Activated T-cell treated with anti-CD3 and anti-CD28 coated beads for 24 hours (primary cell): ENCODE measurements around the gene ZER1.
A peak's percentile ranks its signal among the peaks of the same experiment; 100 is the strongest.

Source experiments
- DNase-seq: peaks from one replicate; pipeline ENCODE4 v3.0.0-alpha.2; 2020; ENCODE audit warnings: low read depth

The ZER1 gene

GRCh38 chr9:128735373-128735772 lies 36.4 kb downstream of the ZER1 start:
- no peak for DNase-seq

DNA sequence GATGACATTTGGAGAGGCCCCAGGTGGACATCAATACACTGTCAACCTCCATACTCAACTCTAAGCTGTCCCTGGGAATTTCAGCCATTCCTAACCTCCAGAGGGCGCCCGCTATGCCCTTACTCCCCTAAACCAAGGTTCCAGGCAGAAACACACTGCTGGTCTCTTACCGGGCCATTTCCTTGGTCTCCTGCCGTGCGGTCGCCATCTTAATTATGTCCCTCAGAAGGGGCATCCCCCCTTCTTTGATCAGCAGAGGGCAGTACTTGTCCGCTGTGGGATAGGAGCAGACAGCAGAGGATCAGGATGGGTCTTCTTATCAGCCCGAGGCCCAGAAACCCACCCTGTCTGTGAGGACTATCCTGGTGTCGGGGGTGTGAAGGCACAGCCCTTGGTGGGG lies 38.5 kb downstream of the ZER1 start:
- DNase-seq, result no peak

DNA sequence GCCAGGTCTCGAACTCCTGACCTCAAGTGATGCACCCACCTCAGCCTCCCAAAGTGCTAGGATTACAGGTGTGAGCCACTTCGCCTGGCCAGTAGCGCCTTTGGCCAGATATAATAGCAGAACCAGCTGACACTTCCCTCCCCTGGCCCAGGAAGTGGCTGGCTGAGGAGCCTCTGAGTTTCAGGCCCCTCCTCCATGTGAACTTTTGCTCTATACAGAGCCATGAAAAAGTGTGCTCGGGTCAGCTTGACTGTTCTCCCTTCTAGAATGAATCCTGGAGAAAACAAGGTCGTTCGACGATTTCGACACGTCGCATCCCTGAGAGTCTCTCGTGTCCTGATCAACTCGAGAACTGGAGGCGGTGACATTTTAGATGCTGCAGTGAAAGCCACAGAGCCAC lies 39.2 kb downstream of the ZER1 start:
- no peak for DNase-seq

GRCh38 chr9:128731691-128732090 lies 40.0 kb downstream of the ZER1 start:
- no peak for DNase-seq

GRCh38 chr9:128731093-128731492 lies 40.6 kb downstream of the ZER1 start:
- DNase-seq, result no peak

DNA sequence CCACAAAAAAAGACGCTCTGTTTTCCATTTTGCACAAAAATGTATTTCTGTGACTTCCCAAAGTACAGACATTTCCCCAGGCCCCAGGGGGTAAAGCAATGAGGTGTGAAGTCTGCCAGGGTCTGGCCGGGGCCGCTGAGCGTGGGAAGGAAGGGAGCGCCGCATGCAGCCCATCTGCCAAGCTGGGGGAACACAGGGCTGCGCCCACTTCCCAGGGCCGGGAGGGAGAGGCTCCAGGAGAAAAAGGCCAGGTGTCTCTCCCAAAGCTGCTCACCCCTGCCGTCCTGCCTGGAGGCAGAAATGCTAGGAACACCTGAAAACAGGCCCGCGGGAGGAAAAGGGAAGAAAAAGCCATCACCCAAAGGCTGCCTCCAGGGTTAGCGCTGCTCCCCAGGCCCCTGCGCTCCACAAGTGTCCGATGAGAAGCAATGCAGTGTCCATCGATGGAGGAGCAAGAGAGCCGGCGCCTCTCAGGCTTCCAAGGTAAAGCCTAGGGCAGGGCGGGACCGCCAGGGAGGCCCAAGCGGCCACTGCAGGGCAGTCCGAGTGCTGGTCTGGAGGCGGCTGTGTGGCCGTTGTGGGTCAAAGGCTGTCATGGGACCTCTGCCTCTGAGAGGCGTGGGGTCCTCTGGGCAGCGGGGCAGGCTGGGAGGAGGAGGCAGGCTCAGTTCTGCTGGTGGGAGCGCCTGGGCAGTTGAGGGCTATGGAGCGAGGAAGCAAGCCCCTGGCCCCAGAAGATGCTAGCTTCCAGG lies 41.8 kb downstream of the ZER1 start:
- no peak for DNase-seq

- no peak for DNase-seq
Observed at GRCh38 chr9:128729302-128729701, 42.4 kb downstream of the ZER1 start.

DNA sequence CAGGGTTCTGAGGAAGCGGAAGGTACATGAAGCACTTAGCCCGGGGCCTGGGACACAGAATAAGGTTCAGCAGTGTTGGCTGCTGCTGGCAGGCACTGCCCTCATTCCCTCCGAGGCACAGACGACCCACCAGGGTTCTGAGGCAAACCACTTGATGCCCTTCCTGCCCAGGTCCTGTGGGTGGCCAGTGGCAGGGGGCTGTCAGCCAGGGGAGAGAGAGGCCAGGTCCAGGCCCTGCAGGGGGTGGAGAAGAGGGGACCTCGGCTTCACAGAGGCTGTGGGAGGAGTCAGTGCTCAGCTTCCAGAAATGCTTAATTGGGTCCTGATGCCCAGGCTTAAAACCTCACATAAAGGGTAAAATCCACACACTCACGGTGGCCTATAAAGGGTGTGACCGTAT lies 43.4 kb downstream of the ZER1 start:
- no peak for DNase-seq

GRCh38 chr9:128727640-128728248 lies 44.0 kb downstream of the ZER1 start:
- DNase-seq, result no peak

GRCh38 chr9:128724744-128725211 lies 46.9 kb downstream of the ZER1 start:
- DNase-seq, result no peak

DNA sequence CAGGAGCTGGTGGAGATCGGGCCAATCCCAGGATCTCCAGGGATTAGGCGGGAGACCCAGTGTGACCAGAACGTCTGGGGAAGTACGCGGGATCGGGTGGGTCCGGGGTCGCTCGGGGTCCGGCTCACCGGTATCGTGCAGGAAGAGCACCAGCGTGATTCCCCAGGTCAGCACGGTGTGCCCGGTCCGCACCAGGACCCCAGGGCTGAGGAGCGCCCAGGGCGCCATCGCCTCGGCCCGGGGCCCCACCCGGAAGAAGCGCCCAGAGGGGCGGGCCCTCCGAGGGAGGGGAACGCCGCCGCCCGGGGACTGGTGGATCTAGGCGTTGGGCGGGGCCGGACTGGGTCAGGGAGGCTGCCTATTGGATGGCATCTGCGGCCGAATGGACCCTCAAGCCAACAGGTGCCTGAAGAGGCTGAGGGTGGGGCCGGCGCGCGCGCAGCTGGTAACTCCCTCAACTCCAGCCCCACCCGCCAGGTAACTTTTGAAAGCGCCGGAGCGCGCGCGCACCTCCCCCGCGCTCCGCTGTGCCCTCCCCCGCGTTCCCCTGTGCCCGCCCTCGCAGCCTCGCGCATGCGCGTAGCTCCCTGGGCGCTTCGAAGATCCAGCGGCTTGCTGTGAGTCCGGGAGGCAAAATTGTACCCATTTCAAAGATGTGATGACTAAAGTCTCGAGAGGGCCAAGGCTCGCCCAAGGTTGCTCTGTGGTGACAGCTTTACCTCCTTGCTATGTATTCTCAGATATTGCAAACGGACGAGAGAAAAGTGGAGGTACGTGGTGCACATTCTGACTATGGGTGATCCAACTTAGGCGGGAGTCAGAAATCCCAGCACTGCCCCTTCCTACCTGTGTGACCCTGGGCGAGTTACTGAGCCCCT lies 47.6 kb downstream of the ZER1 start, which contains the start of gene ZDHHC12:
Gene ZDHHC12, minus strand, starts transcription at position 262 of the 878 bp plus-strand sequence. Its CDS starts 34 bp downstream, at position 228.
- DNase-seq, result peak; percentile 98

DNA sequence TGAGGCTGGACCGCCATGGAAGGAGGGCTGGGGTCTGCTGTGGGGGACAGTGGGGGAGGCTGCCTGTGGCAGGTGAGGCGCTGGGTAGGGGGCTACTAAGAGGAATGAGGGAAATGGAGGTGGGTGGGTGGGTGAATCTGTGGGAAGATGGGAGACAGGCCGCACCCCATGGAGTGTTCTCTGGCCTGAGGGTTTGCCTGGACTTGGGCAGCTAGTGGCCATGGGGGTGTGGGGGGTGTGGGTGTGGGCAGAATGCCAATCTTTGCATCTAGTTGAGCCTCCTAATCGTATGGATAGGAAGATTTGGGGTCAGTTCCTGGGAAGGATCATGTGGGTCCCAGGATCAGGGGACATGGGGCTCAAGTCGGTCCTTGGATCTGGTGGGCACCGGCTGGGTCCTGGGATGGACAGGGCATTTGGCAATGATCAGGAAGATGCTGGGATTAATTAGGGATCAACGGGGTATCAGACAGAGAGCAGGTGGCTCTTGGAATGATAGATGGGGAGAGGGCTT lies 48.3 kb downstream of the ZER1 start:
- no peak for DNase-seq

- no peak for DNase-seq
Observed at GRCh38 chr9:128722380-128723351, 49.1 kb downstream of the ZER1 start.

DNA sequence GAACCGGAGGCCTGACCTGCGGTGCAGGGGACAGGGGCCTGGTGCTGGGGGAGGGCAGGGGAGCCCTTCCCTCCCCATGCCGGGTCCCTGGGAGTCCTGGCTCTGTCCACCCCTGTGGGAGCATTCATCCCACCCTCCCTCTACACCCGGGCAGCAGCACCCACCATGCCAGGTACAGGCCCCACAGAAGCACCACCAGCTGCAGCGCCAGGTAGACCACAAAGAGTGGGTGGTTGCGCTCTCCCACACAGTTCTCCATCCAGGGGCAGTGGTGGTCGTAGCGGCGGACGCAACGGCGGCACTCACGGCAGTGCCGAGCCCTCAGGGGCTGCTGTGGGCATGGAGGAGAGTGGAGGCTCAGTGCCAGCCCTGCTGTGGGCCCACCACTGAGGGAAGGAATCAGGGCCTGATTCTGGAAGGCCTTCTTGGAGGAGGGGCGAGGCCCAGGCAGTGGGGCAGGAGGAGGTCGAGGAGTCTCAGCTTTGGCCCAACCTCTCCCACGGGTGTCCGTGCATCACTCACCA lies 50.2 kb downstream of the ZER1 start:
- DNase-seq, result no peak

DNA sequence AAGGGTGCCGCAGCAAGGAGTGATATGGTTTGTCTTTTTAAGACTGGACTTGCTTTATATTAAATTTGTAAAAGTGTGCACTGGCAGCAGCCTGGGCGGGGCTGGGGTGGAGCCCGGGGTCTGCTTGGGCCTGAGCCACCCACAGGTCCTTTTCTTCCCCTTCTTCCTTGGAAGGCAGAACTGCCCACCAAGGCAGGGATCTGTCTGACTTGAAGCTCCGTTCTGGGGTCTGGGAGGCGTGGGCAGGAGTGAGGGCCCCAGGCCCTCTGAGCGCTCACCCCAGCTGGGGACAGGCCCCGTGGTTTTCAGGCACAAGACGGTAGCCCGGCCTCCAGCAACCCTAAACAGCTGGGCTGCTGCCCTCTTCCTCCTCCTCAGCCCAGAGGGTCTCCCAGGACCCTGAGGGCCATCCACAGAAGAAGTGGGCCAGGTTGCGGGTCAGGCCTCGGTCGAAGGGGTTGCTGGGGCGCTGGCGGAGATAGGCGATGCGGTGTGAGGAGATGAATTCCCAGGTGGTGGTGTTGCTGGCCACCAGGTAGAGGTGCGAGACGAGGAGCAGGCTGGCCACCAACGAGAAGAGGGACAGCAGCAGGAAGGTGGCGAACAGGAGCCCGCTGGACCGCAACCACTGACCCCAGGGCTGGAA lies 50.8 kb downstream of the ZER1 start:
- DNase-seq, result no peak

DNA sequence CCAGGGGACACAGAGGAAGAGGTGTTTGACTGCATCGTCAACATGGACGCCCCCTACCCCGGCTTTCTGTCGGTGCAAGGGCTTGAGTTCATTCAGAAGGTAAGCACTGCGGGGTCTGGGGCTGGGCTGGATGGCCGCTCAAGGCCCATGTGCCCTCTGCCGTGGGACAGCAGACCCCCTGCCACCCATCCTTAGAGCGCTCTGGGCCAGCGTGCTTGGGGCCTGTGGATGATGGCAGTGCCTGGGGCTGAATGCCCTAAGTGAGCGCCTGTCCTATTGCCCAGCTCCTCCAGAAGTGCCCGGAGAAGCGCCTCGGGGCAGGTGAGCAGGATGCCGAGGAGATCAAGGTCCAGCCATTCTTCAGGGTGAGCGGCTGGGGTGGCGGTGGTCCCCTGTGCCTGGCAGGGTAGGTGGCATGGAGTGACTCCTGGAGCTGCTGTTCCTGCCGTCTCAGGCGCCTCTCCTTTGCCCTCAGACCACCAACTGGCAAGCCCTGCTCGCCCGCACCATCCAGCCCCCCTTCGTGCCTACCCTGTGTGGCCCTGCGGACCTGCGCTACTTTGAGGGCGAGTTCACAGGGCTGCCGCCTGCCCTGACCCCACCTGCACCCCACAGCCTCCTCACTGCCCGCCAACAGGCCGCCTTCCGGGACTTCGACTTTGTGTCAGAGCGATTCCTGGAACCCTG lies 51.7 kb downstream of the ZER1 start:
- DNase-seq, result no peak

DNA sequence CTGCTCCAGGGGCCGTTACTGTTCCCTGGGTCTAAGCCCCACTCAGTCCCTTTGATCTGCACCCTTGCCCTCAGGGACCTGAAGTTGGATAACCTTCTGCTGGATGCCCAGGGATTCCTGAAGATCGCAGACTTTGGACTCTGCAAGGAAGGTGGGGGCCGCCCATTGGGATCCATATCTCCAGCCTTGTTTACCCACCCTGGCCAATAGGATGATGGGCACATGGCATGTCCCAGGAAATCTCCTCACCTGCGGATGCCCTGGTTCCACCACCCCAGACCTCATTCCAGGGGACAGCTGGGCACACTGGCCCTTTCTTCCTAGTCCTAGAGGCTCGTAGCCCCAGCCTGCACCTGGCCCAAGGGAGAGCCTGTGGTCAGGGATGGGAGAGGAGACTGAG lies 53.3 kb downstream of the ZER1 start:
- DNase-seq, result no peak

GRCh38 chr9:128718047-128718446 lies 53.7 kb downstream of the ZER1 start:
- DNase-seq, result no peak

GRCh38 chr9:128716581-128717254 lies 55.0 kb downstream of the ZER1 start:
- DNase-seq, result no peak
